ENCODE data around the gene IRF3.

The IRF3 gene

DNA sequence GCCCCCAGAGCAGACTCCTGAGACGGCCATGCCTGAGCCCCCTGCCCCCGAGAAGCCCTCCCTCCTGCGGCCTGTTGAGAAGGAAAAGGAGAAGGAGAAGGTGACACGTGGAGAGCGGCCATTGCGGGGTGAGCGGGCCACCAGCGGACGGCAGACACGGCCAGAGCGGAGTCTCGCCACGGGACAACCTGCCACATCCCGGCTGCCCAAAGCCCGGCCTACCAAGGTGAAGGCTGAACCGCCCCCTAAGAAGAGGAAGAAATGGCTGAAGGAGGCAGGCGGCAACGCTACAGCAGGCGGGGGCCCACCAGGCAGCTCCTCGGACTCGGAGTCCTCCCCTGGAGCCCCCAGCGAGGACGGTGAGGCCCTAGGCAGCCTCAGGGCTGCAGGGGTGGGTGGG, 49.8 kb downstream of the IRF3 start:
- no peak for DNase-seq

- DNase-seq, result no peak
These were observed 51.4 kb downstream of the IRF3 start for GRCh38 chr19:49614096-49614833.

- no peak for DNase-seq
These were observed 52.3 kb downstream of the IRF3 start for GRCh38 chr19:49613374-49613773.
